ENCODE data around the gene ZNF787.

- TF ChIP-seq CEBPB (IDR thresholded peaks at IDR 0.05; ENCODE audit: low read depth, low read length) (no peak), EZH2 (IDR thresholded peaks at IDR 0.05; ENCODE audit: low read depth, low read length, severe bottlenecking) (no peak), JUND (IDR thresholded peaks at IDR 0.05; ENCODE audit: low read length) (no peak), CTCF (IDR thresholded peaks at IDR 0.05; ENCODE audit: control extremely low read depth in 1 of 3, insufficient read depth in 1 of 3, low read depth in 1 of 3, low read length in 3 of 3) (no peak), USF2 (IDR thresholded peaks at IDR 0.05; ENCODE audit: low read length) (no peak), POLR2A (IDR thresholded peaks at IDR 0.05; ENCODE audit: control extremely low read depth in 1 of 2, low read depth in 2 of 2, low read length in 2 of 2) (no peak), PHF8 (conservative IDR thresholded peaks at IDR 0.05; ENCODE audit: low read depth, low read length) (no peak), POLR2AphosphoS5 (IDR thresholded peaks at IDR 0.05; ENCODE audit: low read depth, low read length) (no peak), CHD1 (IDR thresholded peaks at IDR 0.05; ENCODE audit: low read depth, low read length) (no peak), EP300 (IDR thresholded peaks at IDR 0.05; ENCODE audit: borderline replicate concordance in 1 of 2, low read depth in 2 of 2, low read length in 2 of 2) (no peak), RNF2 (IDR thresholded peaks at IDR 0.05; ENCODE audit: borderline replicate concordance, low read depth, low read length, missing control alignments, poor library complexity, severe bottlenecking) (no peak), SUZ12 (IDR thresholded peaks at IDR 0.05; ENCODE audit: low read length) (no peak), SIX5 (IDR thresholded peaks at IDR 0.05; ENCODE audit: low read depth, low read length) (no peak), TBP (IDR thresholded peaks at IDR 0.05; ENCODE audit: low read depth, low read length) (no peak)
Observed at GRCh38 chr19:56149656-56150038, 28.6 kb upstream of the ZNF787 start.

Measured in H1 (cell line).